Testis (tissue), 3 donors: ENCODE data around the gene TRAK2. TPM values are rescaled to one million over a fixed set of nuclear protein-coding genes. Genes with fewer than 3 reads are reported as not detected.

ENCODE experiments used
- DNase-seq: peaks from one replicate; pipeline ENCODE4 v3.0.0-alpha.2; 2019
- H3K27ac ChIP-seq, 2 donors: fragments of 200-600 bp; sonication (generic); one replicate each; pipeline ENCODE4 v1.5.1; 2019
- H3K27me3 ChIP-seq: fragments of 200-600 bp; sonication (generic); one replicate; pipeline ENCODE4 v1.5.1; 2019
- H3K36me3 ChIP-seq: fragments of 200-600 bp; sonication (generic); one replicate; pipeline ENCODE4 v1.5.1; 2017; ENCODE audit warnings: low read depth; ENCODE audit errors: missing control alignments
- H3K4me1 ChIP-seq: fragments of 200-600 bp; sonication (generic); one replicate; pipeline ENCODE4 v1.5.1; 2019
- H3K4me3 ChIP-seq, 2 donors: fragments of 200-600 bp; sonication (generic); one replicate each; pipeline ENCODE4 v1.5.1; 2017 to 2019
- H3K9me3 ChIP-seq: fragments of 200-600 bp; sonication (generic); one replicate; pipeline ENCODE4 v1.5.1; 2017
- CTCF ChIP-seq, 3 experiments: fragments of 450-650 bp in 2 of 3; fragments of 200-600 bp in 1 of 3; sonication (generic) in 1 of 3; IDR thresholded peaks; one replicate each; pipeline ENCODE4 v1.5.1; 2016 to 2019; ENCODE audit warnings: antibody characterized with exemption in 3 of 3, mild to moderate bottlenecking in 2 of 3, moderate library complexity in 1 of 3
- POLR2A ChIP-seq: fragments of 450-650 bp; IDR thresholded peaks from one replicate; pipeline ENCODE4 v1.6.1; 2017; ENCODE audit warnings: antibody characterized with exemption, mild to moderate bottlenecking, moderate library complexity
- WGBS, 2 donors: methylation state at CpG; one replicate each; pipeline ENCODE4 v1.1.5; 2018; 5-methylcytosine and 5-hydroxymethylcytosine counted together
- intact Hi-C: fragments of 100-400 bp; cut with DNase I; formaldehyde crosslinking; loops from one replicate; pipeline ENCODE4 v1.15.1; 2023; ENCODE audit warnings: low total_unique reads
- polyA plus RNA-seq: library from polyadenylated mRNA; stranded (reverse); fragments of 350-450 nt; fragmentation: Illumina TruSeq; extraction: RNeasy Lipid Tissue Mini Kit (QIAGEN cat#74804); gene quantifications from one replicate; pipeline ENCODE4 v1.2.3, GENCODE V29; 2014; ENCODE audit warnings: low read depth, low replicate concordance; ENCODE audit not compliant: insufficient read depth
- total RNA-seq, 2 donors: library from RNA; depleted of rRNA; stranded (reverse); fragments of >200 nt; gene quantifications; one replicate each; pipeline ENCODE4 v1.2.3, GENCODE V29; 2016

Gene TRAK2
- total and polyA plus RNA-seq, 3 donors from 2014 or later = 13.7 to 16.7 (median 15.7) TPM

- intact Hi-C loops = no loop called here
- WGBS, 2 donors = 93 to 97% methylated on average over 2 of the region's 2 CpGs
- Histone ChIP-seq H3K36me3 (no peaks in the 10 kb centered on the region), H3K4me3 (no peak overlapping the region), H3K27me3 (no peaks in the 10 kb centered on the region), H3K4me1 (no peaks in the 10 kb centered on the region), H3K27ac (no peak overlapping the region), H3K9me3 (no peaks in the 10 kb centered on the region)
- no peak for DNase-seq
- TF ChIP-seq POLR2A = no peak
- no peak for TF ChIP-seq CTCF (IDR thresholded peaks at IDR 0.05)
These were observed 90.1 kb downstream of the TRAK2 start for GRCh38 chr2:201361078-201361733.

- no peak for TF ChIP-seq POLR2A
- no peak for TF ChIP-seq CTCF (IDR thresholded peaks at IDR 0.05)
- H3K36me3 ChIP-seq = no peaks in the 10 kb centered on the region
- intact Hi-C loops = no loop called here
- 88 to 94% methylated on average over 4 of the region's 4 CpGs for WGBS, 2 donors
- no peaks in the 10 kb centered on the region for H3K9me3 ChIP-seq
- DNase-seq = no peak
- no peaks in the 10 kb centered on the region for H3K27me3 ChIP-seq
- no peak overlapping the region for H3K27ac ChIP-seq
- no peaks in the 10 kb centered on the region for H3K4me1 ChIP-seq
- H3K4me3 ChIP-seq = no peak overlapping the region
These were observed 91.0 kb downstream of the TRAK2 start for GRCh38 chr2:201360256-201360655.

- TF ChIP-seq POLR2A (no peak), CTCF (IDR thresholded peaks at IDR 0.05) (no peak)
- H3K27ac ChIP-seq = no peak overlapping the region
- H3K36me3 ChIP-seq = no peaks in the 10 kb centered on the region
- H3K27me3 ChIP-seq = no peaks in the 10 kb centered on the region
- WGBS, 2 donors = 87 to 98% methylated on average over 7 of the region's 7 CpGs
- DNase-seq = no peak
- no peak overlapping the region for H3K4me3 ChIP-seq
- no peaks in the 10 kb centered on the region for H3K4me1 ChIP-seq
- intact Hi-C loops = no loop called here
- no peaks in the 10 kb centered on the region for H3K9me3 ChIP-seq
These were observed 92.6 kb downstream of the TRAK2 start for GRCh38 chr2:201358684-201359083.

GRCh38 chr2:201357221-201357620 lies 94.0 kb downstream of the TRAK2 start, which contains the start of gene FLACC1:
TSS of gene FLACC1 (minus strand) at chr2:201357345. CDS start at chr2:201351404, 5,941 bp downstream.
- TF ChIP-seq POLR2A (no peak), CTCF (IDR thresholded peaks at IDR 0.05) (no peak)
- 66 to 71% methylated on average over 1 of the region's 1 CpG for WGBS, 2 donors
- no peak within 1 kb of the TSS for H3K4me3 ChIP-seq
- H3K4me1 ChIP-seq = no peaks in the 10 kb centered on the region
- H3K27me3 ChIP-seq = no peaks in the 10 kb centered on the region
- H3K9me3 ChIP-seq = no peaks in the 10 kb centered on the region
- no peak within 1 kb of the TSS for H3K27ac ChIP-seq
- no peak for DNase-seq
- no peaks in the 10 kb centered on the region for H3K36me3 ChIP-seq
- intact Hi-C loops = no loop called here

- no peak overlapping the region for H3K27ac ChIP-seq
- 57 to 76% methylated on average over 1 of the region's 1 CpG for WGBS, 2 donors
- no peak for DNase-seq
- H3K4me3 ChIP-seq = no peak overlapping the region
- intact Hi-C loops = no loop called here
- no peaks in the 10 kb centered on the region for H3K27me3 ChIP-seq
- no peaks in the 10 kb centered on the region for H3K4me1 ChIP-seq
- no peaks in the 10 kb centered on the region for H3K36me3 ChIP-seq
- no peak for TF ChIP-seq POLR2A
- H3K9me3 ChIP-seq = no peaks in the 10 kb centered on the region
These were observed 98.1 kb downstream of the TRAK2 start for GRCh38 chr2:201353116-201353515.
